Body of pancreas (tissue), 4 donors: ENCODE results near the gene DAPK3. TPM values are rescaled to one million over a fixed set of nuclear protein-coding genes. Genes with fewer than 3 reads are reported as not detected.

Experiments
- ATAC-seq: fragments of 150-250 bp; one replicate; pipeline ENCODE4 v1.9.1; 2016
- DNase-seq, 4 donors: peaks; one replicate each; pipeline ENCODE4 v3.0.0-alpha.2; 2019
- H3K27ac ChIP-seq, 4 donors: fragments of 200-600 bp; sonication (generic); 1 replicate in 3 of 4; 2 replicates in 1 of 4; pipeline versions ENCODE4 v1.5.1 to v1.6.1; 2016 to 2019; ENCODE audit warnings: mild to moderate bottlenecking in 1 of 4, mixed read lengths in 1 of 4, moderate library complexity in 1 of 4
- H3K27me3 ChIP-seq, 2 donors: fragments of 200-600 bp; sonication (generic); one replicate each; pipeline ENCODE4 v1.6.0; 2016; ENCODE audit warnings: mild to moderate bottlenecking in 1 of 2
- H3K36me3 ChIP-seq, 2 donors: fragments of 200-600 bp; sonication (generic); replicated peaks in 1 of 2; 2 replicates each; pipeline ENCODE4 v1.5.1; 2016; ENCODE audit warnings: low read depth in 2 of 2; ENCODE audit not compliant: insufficient read depth in 1 of 2
- H3K4me1 ChIP-seq: fragments of 200-600 bp; sonication (generic); one replicate; pipeline ENCODE4 v1.6.0; 2016
- H3K4me3 ChIP-seq, 2 donors: fragments of 200-600 bp; sonication (generic); 1 replicate in 1 of 2; 2 replicates in 1 of 2; pipeline ENCODE4 v1.5.1; 2016 to 2019
- H3K9me3 ChIP-seq, 3 donors: fragments of 200-600 bp; sonication (generic); 1 replicate in 2 of 3; 2 replicates in 1 of 3; pipeline ENCODE4 v1.5.1; 2016
- POLR2A ChIP-seq, 3 donors: fragments of 450-650 bp; IDR thresholded peaks; one replicate each; pipeline ENCODE4 v1.6.1; 2016; ENCODE audit warnings: antibody characterized with exemption in 3 of 3, mild to moderate bottlenecking in 2 of 3
- WGBS, 2 donors: methylation state at CpG; one replicate each; pipeline ENCODE4 v1.1.5; 2017; 5-methylcytosine and 5-hydroxymethylcytosine counted together
- intact Hi-C: fragments of 100-400 bp; cut with DNase I; formaldehyde crosslinking; loops from one replicate; pipeline ENCODE4 v1.15.1; 2023
- total RNA-seq, 2 donors: library from RNA; depleted of rRNA; stranded (reverse); fragments of >200 nt; gene quantifications; one replicate each; pipeline ENCODE4 v1.1.0, GENCODE V29; 2016
- TF ChIP-seq, protein P1 (sequence below), 7 experiments: fragments of 450-650 bp in 4 of 7; fragments of 200-600 bp in 3 of 7; sonication (generic) in 3 of 7; IDR thresholded peaks; one replicate each; pipeline ENCODE4 v1.5.1; 2016 to 2019; ENCODE audit warnings: antibody characterized with exemption in 7 of 7

The DAPK3 gene
- total RNA-seq, 2 donors from 2014 or later, result 44.5 to 47.7 TPM

GRCh38 chr19:3977242-3978143 lies 6.6 kb upstream of the DAPK3 start:
- Histone ChIP-seq H3K4me3 (no peak overlapping the region), H3K27ac (no peak overlapping the region), H3K27me3 (no peaks in the 10 kb centered on the region), H3K4me1 (peaks cover 8% of the 10 kb centered on the region), H3K9me3 (no peaks in the 10 kb centered on the region), H3K36me3 (peaks cover 35 to 62% of the 10 kb centered on the region in 2 donors)
- peak in 2 of 4 donors; percentile 13 to 22 for DNase-seq
- TF ChIP-seq, protein P1, sequence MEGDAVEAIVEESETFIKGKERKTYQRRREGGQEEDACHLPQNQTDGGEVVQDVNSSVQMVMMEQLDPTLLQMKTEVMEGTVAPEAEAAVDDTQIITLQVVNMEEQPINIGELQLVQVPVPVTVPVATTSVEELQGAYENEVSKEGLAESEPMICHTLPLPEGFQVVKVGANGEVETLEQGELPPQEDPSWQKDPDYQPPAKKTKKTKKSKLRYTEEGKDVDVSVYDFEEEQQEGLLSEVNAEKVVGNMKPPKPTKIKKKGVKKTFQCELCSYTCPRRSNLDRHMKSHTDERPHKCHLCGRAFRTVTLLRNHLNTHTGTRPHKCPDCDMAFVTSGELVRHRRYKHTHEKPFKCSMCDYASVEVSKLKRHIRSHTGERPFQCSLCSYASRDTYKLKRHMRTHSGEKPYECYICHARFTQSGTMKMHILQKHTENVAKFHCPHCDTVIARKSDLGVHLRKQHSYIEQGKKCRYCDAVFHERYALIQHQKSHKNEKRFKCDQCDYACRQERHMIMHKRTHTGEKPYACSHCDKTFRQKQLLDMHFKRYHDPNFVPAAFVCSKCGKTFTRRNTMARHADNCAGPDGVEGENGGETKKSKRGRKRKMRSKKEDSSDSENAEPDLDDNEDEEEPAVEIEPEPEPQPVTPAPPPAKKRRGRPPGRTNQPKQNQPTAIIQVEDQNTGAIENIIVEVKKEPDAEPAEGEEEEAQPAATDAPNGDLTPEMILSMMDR (IDR thresholded peaks at IDR 0.05), result peak in 1 of 7 experiments; percentile 9
- TF ChIP-seq POLR2A (IDR thresholded peaks at IDR 0.05), result no peak
- intact Hi-C loops, result no loop called here
- WGBS, 2 donors, result 87 to 96% methylated on average over 43 to 59 of the region's 59 CpGs
- ATAC-seq, result no peak

- 81 to 93% methylated on average over 16 to 26 of the region's 29 CpGs for WGBS, 2 donors
- Histone ChIP-seq H3K36me3 (peaks cover 34 to 53% of the 10 kb centered on the region in 2 donors), H3K27me3 (no peaks in the 10 kb centered on the region), H3K4me3 (no peak overlapping the region), H3K27ac (no peak overlapping the region), H3K4me1 (peaks cover 7% of the 10 kb centered on the region), H3K9me3 (no peaks in the 10 kb centered on the region)
- no peak for ATAC-seq
- DNase-seq, result peak in 3 of 4 donors; percentile 14 to 62 (median 20)
- intact Hi-C loops, result no loop called here
- TF ChIP-seq, protein P1 (IDR thresholded peaks at IDR 0.05), result no peak
- TF ChIP-seq POLR2A (IDR thresholded peaks at IDR 0.05), result no peak
These were observed 5.8 kb upstream of the DAPK3 start for GRCh38 chr19:3976495-3977241.

DNA sequence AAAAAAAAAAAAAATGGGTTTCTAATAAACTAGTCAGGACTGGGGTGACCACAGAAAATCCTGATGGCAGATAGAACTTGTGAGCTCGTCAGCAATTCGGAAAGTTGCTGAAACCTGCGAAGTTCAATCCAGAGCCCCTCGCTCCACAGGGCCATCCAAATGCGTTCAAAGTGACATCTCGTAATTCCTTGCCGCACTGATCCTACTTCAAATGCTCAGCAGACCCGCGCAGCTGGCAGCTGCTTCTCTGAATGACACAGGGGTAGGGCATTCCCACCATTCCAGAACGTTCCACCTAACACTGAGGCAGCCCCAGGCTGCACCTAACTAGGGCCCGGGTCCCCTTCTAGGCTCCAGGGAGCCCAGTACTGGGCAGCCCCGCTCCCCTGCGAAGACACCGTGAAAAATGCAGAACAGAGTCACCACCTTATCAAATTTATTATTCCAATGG lies 4.8 kb upstream of the DAPK3 start:
- intact Hi-C loops, result no loop called here
- Histone ChIP-seq H3K4me1 (peaks cover 10% of the 10 kb centered on the region), H3K36me3 (peaks cover 26 to 43% of the 10 kb centered on the region in 2 donors)

DNA sequence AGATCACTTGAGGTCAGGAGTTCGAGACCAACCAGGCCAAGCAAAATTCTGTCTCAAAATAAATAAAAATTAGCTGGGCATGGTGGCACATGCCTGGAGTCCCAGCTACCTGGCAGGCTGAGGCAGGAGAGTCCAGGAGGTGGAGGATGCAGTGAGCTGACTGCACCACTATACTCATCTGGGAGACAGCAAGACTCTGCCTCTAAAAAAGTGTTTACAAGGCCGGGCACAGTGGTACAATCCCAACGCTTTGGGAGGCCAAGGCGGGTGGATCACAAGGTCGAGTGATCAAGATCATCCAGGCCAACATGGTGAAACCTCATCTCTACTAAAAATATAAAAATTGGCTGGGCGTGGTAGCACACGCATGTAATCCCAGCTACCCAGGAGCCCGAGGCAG lies 4.2 kb upstream of the DAPK3 start:
- WGBS, 2 donors, result 85 to 86% methylated on average over 8 of the region's 8 CpGs
- peaks cover 11% of the 10 kb centered on the region for H3K4me1 ChIP-seq
- H3K27me3 ChIP-seq, result no peaks in the 10 kb centered on the region
- no peak for ATAC-seq
- H3K36me3 ChIP-seq, result peaks cover 21 to 38% of the 10 kb centered on the region in 2 donors
- no peak overlapping the region for H3K4me3 ChIP-seq
- TF ChIP-seq POLR2A (IDR thresholded peaks at IDR 0.05), result no peak
- TF ChIP-seq, protein P1 (IDR thresholded peaks at IDR 0.05), result no peak
- DNase-seq, result no peak
- intact Hi-C loops, result no loop called here
- no peak overlapping the region for H3K27ac ChIP-seq
- H3K9me3 ChIP-seq, result no peaks in the 10 kb centered on the region

More for the DNA sequence above, 4.8 kb upstream of the DAPK3 start:
- Histone ChIP-seq H3K27me3 (no peaks in the 10 kb centered on the region), H3K9me3 (no peaks in the 10 kb centered on the region), H3K27ac (no peak overlapping the region), H3K4me3 (no peak overlapping the region)
- DNase-seq (peak in 1 of 4 donors; percentile 13), ATAC-seq (no peak)
- 84 to 86% methylated on average over 12 to 14 of the region's 14 CpGs for whole genome bisulfite sequencing, 2 donors
- no peak for TF ChIP-seq POLR2A (IDR thresholded peaks at IDR 0.05)
- TF ChIP-seq, protein P1 (IDR thresholded peaks at IDR 0.05), result no peak
